HepG2 (cell line): ENCODE measurements around the gene MTPN. TPM values are rescaled to one million over a fixed set of nuclear protein-coding genes. Genes with fewer than 3 reads are reported as not detected.

Source experiments
- ATAC-seq: fragments of 200-7000 bp; cut with Tn5 transposase; 3 replicates; pipeline ENCODE4 v1.9.1; 2020; ENCODE audit warnings: mild to moderate bottlenecking, moderate library complexity
- BruUV-seq: library from RNA; stranded (reverse); fragments of 400-500 nt; replicated peaks from 2 replicates; lab custom pipeline; 2021; lab: Mats Ljungman, UMichigan
- CTCF ChIA-PET: fragments of 300-600 bp; formaldehyde crosslinking; extraction: SDS; loops from one replicate; lab custom pipeline; 2021; ENCODE audit warnings: low total read pairs, inconsistent platforms, low intra/inter-chr PET ratio; lab: Yijun Ruan, JAX
- POLR2A ChIA-PET: fragments of 350-600 bp; sonication (Branson Sonifier 250); formaldehyde crosslinking; loops from one replicate; lab custom pipeline; 2020; ENCODE audit warnings: antibody characterized with exemption, inconsistent platforms; lab: Yijun Ruan, JAX
- DNase-seq: peaks from one replicate; pipeline ENCODE4 v3.0.0-alpha.2; 2015; ENCODE audit warnings: low spot score
- FAIRE-seq: peaks from 3 replicates; lab custom pipeline; 2011; peaks lifted over from hg19 to GRCh38; lab: Jason Lieb, UNC
- H2AFZ ChIP-seq: one replicate; pipeline ENCODE4 v1.6.1; 2011; ENCODE audit warnings: low read length, inconsistent platforms
- H3K27ac ChIP-seq: fragments of 300-600 bp; 3 replicates; pipeline ENCODE4 v1.8.0; 2011; ENCODE audit warnings: mixed run types, mild to moderate bottlenecking, mixed read lengths, low read length, inconsistent platforms; ENCODE audit not compliant: insufficient read depth; ENCODE audit errors: extremely low read length
- H3K27me3 ChIP-seq, 2 experiments: fragments of 200-600 bp in 1 of 2; 2 replicates in 1 of 2; 3 replicates in 1 of 2; pipeline versions ENCODE4 v1.6.0 to v1.8.0; 2011; ENCODE audit warnings: low read length in 2 of 2, mild to moderate bottlenecking in 2 of 2, moderate library complexity in 2 of 2, inconsistent platforms in 1 of 2; ENCODE audit not compliant: insufficient read depth in 2 of 2, control insufficient read depth in 1 of 2
- H3K36me3 ChIP-seq, 2 experiments: fragments of 200-600 bp in 1 of 2; replicated peaks in 1 of 2; 2 replicates in 1 of 2; 3 replicates in 1 of 2; pipeline versions ENCODE4 v1.5.1 to v1.8.0; 2011; ENCODE audit warnings: low read length in 2 of 2, inconsistent platforms in 1 of 2; ENCODE audit not compliant: insufficient read depth in 2 of 2, control insufficient read depth in 1 of 2
- H3K4me1 ChIP-seq: 2 replicates; pipeline ENCODE4 v1.5.1; 2012; ENCODE audit warnings: low read length, inconsistent platforms; ENCODE audit not compliant: insufficient read depth
- H3K4me2 ChIP-seq: 2 replicates; pipeline ENCODE4 v1.6.0; 2011; ENCODE audit warnings: low read depth, low read length, inconsistent platforms
- H3K4me3 ChIP-seq, 3 experiments: fragments of 200-600 bp in 1 of 3; sonication (generic), shearing (Covaris generic) in 1 of 3; replicated peaks in 1 of 3; 2 replicates each; pipeline ENCODE4 v1.5.1; 2011 to 2016; ENCODE audit warnings: low read length in 3 of 3, inconsistent platforms in 2 of 3, low read depth in 2 of 3, mild to moderate bottlenecking in 2 of 3, control low read depth in 1 of 3, mixed read lengths in 1 of 3; ENCODE audit not compliant: insufficient read depth in 1 of 3
- H3K79me2 ChIP-seq: one replicate; pipeline ENCODE4 v1.6.1; 2011; ENCODE audit warnings: low read length, inconsistent platforms; ENCODE audit not compliant: insufficient read depth
- H3K9ac ChIP-seq: 2 replicates; pipeline ENCODE4 v1.6.0; 2011; ENCODE audit warnings: mild to moderate bottlenecking, low read depth, low read length, inconsistent platforms; ENCODE audit not compliant: insufficient read depth
- H3K9me3 ChIP-seq: 2 replicates; pipeline ENCODE4 v1.5.1; 2012; ENCODE audit warnings: mild to moderate bottlenecking, low read length
- H4K20me1 ChIP-seq: 2 replicates; pipeline ENCODE4 v1.6.0; 2011; ENCODE audit warnings: inconsistent platforms, mild to moderate bottlenecking, low read length, moderate library complexity; ENCODE audit not compliant: insufficient read depth
- ATF2 ChIP-seq: sonication (generic); formaldehyde crosslinking; IDR thresholded peaks from 2 replicates; pipeline ENCODE4 v1.4.0; 2020; ENCODE audit warnings: missing genetic modification reagents
- CBX2 ChIP-seq, 2 experiments: fragments of 200-600 bp in 1 of 2; sonication (generic); formaldehyde crosslinking in 1 of 2; IDR thresholded peaks; 2 replicates each; pipeline versions ENCODE4 v1.7.0 to v1.8.1; 2018 to 2022; ENCODE audit warnings: low read depth in 2 of 2, low read length in 1 of 2, mild to moderate bottlenecking in 1 of 2, missing genetic modification reagents in 1 of 2
- GLI4 ChIP-seq: sonication (generic); formaldehyde crosslinking; IDR thresholded peaks from 2 replicates; pipeline ENCODE4 v1.5.1; 2020; ENCODE audit warnings: missing genetic modification reagents, mild to moderate bottlenecking, moderate library complexity, borderline replicate concordance
- GTF2F1 ChIP-seq: fragments of 150-350 bp; IDR thresholded peaks from 2 replicates; pipeline ENCODE4 v1.6.1; 2014; ENCODE audit warnings: low read length
- KAT2B ChIP-seq: fragments of 150-350 bp; IDR thresholded peaks from 2 replicates; pipeline ENCODE4 v1.6.1; 2014; ENCODE audit warnings: low read depth, low read length, borderline replicate concordance
- KAT7 ChIP-seq: IDR thresholded peaks from 2 replicates; pipeline ENCODE4 v1.6.1; 2018; ENCODE audit warnings: borderline replicate concordance, missing compliant biosample characterization
- KLF13 ChIP-seq: sonication (generic); formaldehyde crosslinking; IDR thresholded peaks from 2 replicates; pipeline ENCODE4 v1.4.0; 2020; ENCODE audit warnings: mild to moderate bottlenecking, missing genetic modification reagents
- LCORL ChIP-seq, 2 experiments: fragments of 450-650 bp in 1 of 2; sonication (generic) in 1 of 2; formaldehyde crosslinking in 1 of 2; IDR thresholded peaks; 2 replicates each; pipeline versions ENCODE4 v1.5.0 to v1.6.1; 2017 to 2020; ENCODE audit warnings: antibody characterized with exemption in 1 of 2, missing genetic modification reagents in 1 of 2
- LRRFIP1 ChIP-seq: sonication (generic); formaldehyde crosslinking; conservative IDR thresholded peaks from 2 replicates; pipeline ENCODE4 v1.4.0; 2020; ENCODE audit warnings: missing genetic modification reagents
- NFKB2 ChIP-seq: sonication (generic); formaldehyde crosslinking; IDR thresholded peaks from 2 replicates; pipeline ENCODE4 v1.4.0; 2020; ENCODE audit warnings: missing genetic modification reagents, borderline replicate concordance
- SRSF1 ChIP-seq: fragments of 200-400 bp; formaldehyde crosslinking; optimal IDR thresholded peaks from 2 replicates; pipeline ENCODE3; 2017; ENCODE audit warnings: mild to moderate bottlenecking, low read depth, low read length, moderate library complexity
- SRY ChIP-seq: sonication (generic); formaldehyde crosslinking; IDR thresholded peaks from 2 replicates; pipeline ENCODE4 v1.8.0; 2022; ENCODE audit warnings: mild to moderate bottlenecking, missing genetic modification reagents
- STAG1 ChIP-seq: sonication (generic); formaldehyde crosslinking; IDR thresholded peaks from 2 replicates; pipeline ENCODE4 v1.4.0; 2020; ENCODE audit warnings: missing genetic modification reagents
- ZNF383 ChIP-seq: sonication (generic); formaldehyde crosslinking; IDR thresholded peaks from 2 replicates; pipeline ENCODE4 v1.4.0; 2020; ENCODE audit warnings: missing genetic modification reagents, mild to moderate bottlenecking, borderline replicate concordance
- ZNF460 ChIP-seq: sonication (generic); formaldehyde crosslinking; IDR thresholded peaks from 2 replicates; pipeline ENCODE4 v1.5.1; 2020; ENCODE audit warnings: missing genetic modification reagents, mild to moderate bottlenecking, borderline replicate concordance
- ZSCAN21 ChIP-seq: sonication (generic); formaldehyde crosslinking; IDR thresholded peaks from 2 replicates; pipeline ENCODE4 v1.8.0; 2022; ENCODE audit warnings: mild to moderate bottlenecking, missing genetic modification reagents, moderate library complexity, borderline replicate concordance
- ZSCAN29 ChIP-seq: sonication (generic); formaldehyde crosslinking; conservative IDR thresholded peaks from 2 replicates; pipeline ENCODE4 v1.4.0; 2020; ENCODE audit warnings: mild to moderate bottlenecking, missing genetic modification reagents
- WGBS: methylation state at CpG from one replicate; pipeline ENCODE4 v1.1.6; 2017; ENCODE audit warnings: low lambda C conversion rate; 5-methylcytosine and 5-hydroxymethylcytosine counted together
- in situ Hi-C: cut with HindIII; loops from 2 replicates; pipeline ENCODE4 v1.10.0; 2017; ENCODE audit warnings: low pct_unique_long_range_greater_than_20kb; ENCODE audit not compliant: extremely low pct_ligation_motif_present
- intact Hi-C: fragments of 100-400 bp; cut with micrococcal nuclease; formaldehyde crosslinking; loops from one replicate; pipeline ENCODE4 v1.10.0; 2022; ENCODE audit not compliant: unreplicated experiment
- polyA plus RNA-seq, 8 experiments: library from polyadenylated mRNA; depleted of rRNA in 3 of 8; stranded (reverse) in 7 of 8; unstranded in 1 of 8; fragments of >200 nt; fragmentation: Illumina TruSeq in 4 of 8; extraction: Trizol in 4 of 8; gene quantifications; 2 replicates each; pipeline versions ENCODE4 v1.2.1 to v1.2.3, GENCODE V29; 2011 to 2016; ENCODE audit warnings: low read depth in 4 of 8, missing spikeins in 1 of 8, mixed read lengths in 1 of 8; ENCODE audit not compliant: insufficient read depth in 1 of 8
- total RNA-seq, 5 experiments: library from RNA; depleted of rRNA; stranded (reverse); fragments of >200 nt; fragmentation: Illumina TruSeq; extraction: Trizol; gene quantifications; 2 replicates each; pipeline ENCODE4 v1.2.3, GENCODE V29; 2016; ENCODE audit warnings: low read depth in 1 of 5
- TF ChIP-seq, protein P1 (sequence below): sonication (generic); formaldehyde crosslinking; conservative IDR thresholded peaks from 2 replicates; pipeline ENCODE4 v1.4.0; 2020; ENCODE audit warnings: missing genetic modification reagents

Gene MTPN
- total and polyA plus RNA-seq, 2 of the 13 experiments (the other 11 are each of a cell fraction or from before 2014, with no cell fraction given): 31.1 to 71.7 TPM

DNA sequence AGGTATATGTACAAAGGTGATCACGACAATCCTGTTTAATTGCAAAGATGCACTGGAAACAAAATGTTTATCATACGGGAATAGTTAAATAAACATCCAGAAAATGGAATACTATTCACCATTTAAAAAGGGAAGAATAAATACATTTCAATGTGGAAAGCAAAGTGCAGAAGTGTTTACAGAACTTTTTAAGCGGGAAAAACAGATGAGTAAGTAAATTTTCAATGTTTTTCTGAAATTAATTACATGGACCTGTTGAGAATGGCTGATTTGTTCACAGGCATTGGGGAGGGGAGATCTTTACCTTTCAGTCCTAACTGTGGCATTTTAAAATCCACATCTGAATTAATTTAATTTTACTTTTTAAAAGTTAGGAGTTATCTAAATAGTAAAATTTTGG is 7.1 kb downstream of the MTPN start:
- WGBS: 96% methylated on average over 3 of the region's 3 CpGs
- ChIA-PET POLR2A (no interaction called here), CTCF (no interaction called here)
- intact Hi-C loops: no loop called here
- no peak overlapping the region for H3K4me3 ChIP-seq
- H3K9ac ChIP-seq: no peak overlapping the region
- no peak overlapping the region for H3K4me2 ChIP-seq
- peaks cover 25% of the 10 kb centered on the region for H3K4me1 ChIP-seq
- no peak overlapping the region for H3K27ac ChIP-seq
- H3K79me2 ChIP-seq: peaks cover 47% of the 10 kb centered on the region
- no peaks in the 10 kb centered on the region for H3K27me3 ChIP-seq
- 0 out of 2 replicates have a peak, but pooled peaks cover 3% of the 10 kb centered on the region for H4K20me1 ChIP-seq
- FAIRE-seq (no peak), DNase-seq (no peak), ATAC-seq (no peak)
- H2AFZ ChIP-seq: no peak overlapping the region
- in situ Hi-C loops: no loop called here
- peaks cover 1 to 9% of the 10 kb centered on the region in 2 experiments; a peak in 2 of 5 replicates for H3K36me3 ChIP-seq
- no peaks in the 10 kb centered on the region for H3K9me3 ChIP-seq
- BruUV-seq: no TSS peak
- TF ChIP-seq GTF2F1: no peak
- TF ChIP-seq NFKB2 (CRISPR knock-in tag): no peak
- no peak for TF ChIP-seq CBX2 (IDR thresholded peaks at IDR 0.05; ENCODE audit: low read depth, low read length)
- TF ChIP-seq CBX2 (CRISPR knock-in tag; IDR thresholded peaks at IDR 0.05; ENCODE audit: low read depth): no peak
- TF ChIP-seq LCORL (IDR thresholded peaks at IDR 0.05): no peak
- no peak for TF ChIP-seq LCORL (CRISPR knock-in tag; IDR thresholded peaks at IDR 0.05)
- no peak for TF ChIP-seq KAT7 (CRISPR knock-in tag)
- TF ChIP-seq LRRFIP1 (CRISPR knock-in tag): no peak
- TF ChIP-seq ZNF460 (CRISPR knock-in tag): no peak
- TF ChIP-seq ZSCAN21 (CRISPR knock-in tag): no peak
- TF ChIP-seq, protein P1, sequence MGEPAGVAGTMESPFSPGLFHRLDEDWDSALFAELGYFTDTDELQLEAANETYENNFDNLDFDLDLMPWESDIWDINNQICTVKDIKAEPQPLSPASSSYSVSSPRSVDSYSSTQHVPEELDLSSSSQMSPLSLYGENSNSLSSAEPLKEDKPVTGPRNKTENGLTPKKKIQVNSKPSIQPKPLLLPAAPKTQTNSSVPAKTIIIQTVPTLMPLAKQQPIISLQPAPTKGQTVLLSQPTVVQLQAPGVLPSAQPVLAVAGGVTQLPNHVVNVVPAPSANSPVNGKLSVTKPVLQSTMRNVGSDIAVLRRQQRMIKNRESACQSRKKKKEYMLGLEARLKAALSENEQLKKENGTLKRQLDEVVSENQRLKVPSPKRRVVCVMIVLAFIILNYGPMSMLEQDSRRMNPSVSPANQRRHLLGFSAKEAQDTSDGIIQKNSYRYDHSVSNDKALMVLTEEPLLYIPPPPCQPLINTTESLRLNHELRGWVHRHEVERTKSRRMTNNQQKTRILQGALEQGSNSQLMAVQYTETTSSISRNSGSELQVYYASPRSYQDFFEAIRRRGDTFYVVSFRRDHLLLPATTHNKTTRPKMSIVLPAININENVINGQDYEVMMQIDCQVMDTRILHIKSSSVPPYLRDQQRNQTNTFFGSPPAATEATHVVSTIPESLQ (CRISPR knock-in tag): no peak
- TF ChIP-seq SRSF1: no peak
- TF ChIP-seq GLI4: no peak
- TF ChIP-seq STAG1 (CRISPR knock-in tag): no peak
- no peak for TF ChIP-seq KAT2B
- TF ChIP-seq KLF13 (CRISPR knock-in tag): no peak
- TF ChIP-seq SRY: no peak
- TF ChIP-seq ZSCAN29: no peak
- TF ChIP-seq ATF2 (CRISPR knock-in tag): no peak
- TF ChIP-seq ZNF383: no peak
